Lung (tissue), 12 donors: Measurements from ENCODE around the gene CCN2. TPM values are rescaled to one million over a fixed set of nuclear protein-coding genes. Genes with fewer than 3 reads are reported as not detected.

Experiments used
- ATAC-seq: fragments of 200-7000 bp; cut with Tn5 transposase; one replicate; pipeline ENCODE4 v1.9.1; 2020; ENCODE audit warnings: moderate number of reproducible peaks; ENCODE audit not compliant: insufficient read depth, low FRiP score
- DNase-seq, 3 donors: peaks; one replicate each; pipeline ENCODE4 v3.0.0-alpha.2; 2013 to 2017
- H3K27ac ChIP-seq, 2 donors: one replicate each; pipeline ENCODE4 v1.5.1; 2013; ENCODE audit warnings: mild to moderate bottlenecking in 2 of 2, moderate library complexity in 2 of 2, control low read depth in 1 of 2, inconsistent platforms in 1 of 2, low read depth in 1 of 2, low read length in 1 of 2
- H3K27me3 ChIP-seq, 3 donors: one replicate each; pipeline ENCODE4 v1.5.1; 2013; ENCODE audit warnings: low read length in 2 of 3; ENCODE audit not compliant: control insufficient read depth in 3 of 3, insufficient read depth in 3 of 3
- H3K36me3 ChIP-seq, 4 donors: one replicate each; pipeline ENCODE4 v1.5.1; 2013; ENCODE audit warnings: low read length in 4 of 4, mild to moderate bottlenecking in 1 of 4, moderate library complexity in 1 of 4; ENCODE audit not compliant: control insufficient read depth in 4 of 4, insufficient read depth in 4 of 4
- H3K4me1 ChIP-seq, 5 donors: one replicate each; pipeline ENCODE4 v1.5.1; 2013; ENCODE audit warnings: low read length in 5 of 5, mild to moderate bottlenecking in 2 of 5, moderate library complexity in 1 of 5; ENCODE audit not compliant: control insufficient read depth in 5 of 5, insufficient read depth in 5 of 5
- H3K4me3 ChIP-seq: one replicate; pipeline ENCODE4 v1.5.1; 2013; ENCODE audit warnings: mild to moderate bottlenecking, control low read depth, moderate library complexity
- H3K9ac ChIP-seq, 2 donors: one replicate each; pipeline ENCODE4 v1.5.1; 2013; ENCODE audit warnings: low read length in 2 of 2, control low read depth in 1 of 2; ENCODE audit not compliant: insufficient read depth in 1 of 2
- H3K9me3 ChIP-seq, 4 donors: one replicate each; pipeline ENCODE4 v1.5.1; 2013; ENCODE audit warnings: low read length in 3 of 4, mild to moderate bottlenecking in 1 of 4, moderate library complexity in 1 of 4; ENCODE audit not compliant: control insufficient read depth in 4 of 4, insufficient read depth in 3 of 4
- CTCF ChIP-seq: IDR thresholded peaks from 2 replicates; pipeline ENCODE4 v1.5.1; 2012; ENCODE audit warnings: mild to moderate bottlenecking; ENCODE audit errors: control extremely low read depth, extremely low read depth
- WGBS, 2 donors: extraction: QIAGEN DNeasy Blood & Tissue Kit; methylation state at CpG; one replicate each; pipeline ENCODE4 v1.1.7; 2013; 5-methylcytosine and 5-hydroxymethylcytosine counted together
- polyA plus RNA-seq, 2 donors: library from polyadenylated mRNA; stranded (reverse); fragments of 200-250 nt; gene quantifications; one replicate each; pipeline ENCODE4 v1.2.1, GENCODE V29; 2013
- total RNA-seq, 2 donors: library from RNA; depleted of rRNA in 1 of 2; stranded (reverse); fragments of >200 nt in 1 of 2; gene quantifications; one replicate each; pipeline ENCODE4 v1.2.1, GENCODE V29; 2014 to 2021
- donor health status: control.
- donor health status: control.
- donor health status: Bipolar disorder and iron deficiency.
- donor health status: healthy.
- donor health status: DM: yes; HTN: yes; CAD: no.

CCN2 gene
- total and polyA plus RNA-seq, 4 donors, result 33.9 to 159 (median 114) TPM

DNA sequence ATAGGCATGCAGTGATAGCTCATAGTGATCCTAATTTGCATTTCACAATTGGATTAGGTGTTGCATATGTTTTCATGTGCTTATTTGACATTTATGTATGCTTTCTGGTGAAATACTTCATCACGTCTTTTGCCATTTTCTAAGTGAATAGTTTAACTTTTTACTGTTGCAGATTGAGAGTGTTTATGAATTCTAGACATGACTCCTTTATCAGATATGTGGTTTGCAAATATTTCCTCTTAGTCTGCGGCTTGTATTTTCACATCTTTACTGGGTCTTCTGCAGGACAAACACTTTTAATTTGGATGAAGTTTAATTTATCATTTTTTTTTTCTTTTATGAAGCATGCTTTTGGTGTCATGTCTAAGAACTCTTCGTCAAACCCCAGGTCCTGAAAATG is 39.2 kb downstream of the CCN2 start:
- no peaks in the 10 kb centered on the region for H3K4me1 ChIP-seq
- no peak overlapping the region for H3K9ac ChIP-seq
- H3K9me3 ChIP-seq, result peaks cover 0 to 3% (median 0%) of the 10 kb centered on the region in 4 donors
- H3K27me3 ChIP-seq, result peaks cover 0 to 7% (median 0%) of the 10 kb centered on the region in 3 donors
- TF ChIP-seq CTCF, result no peak
- ATAC-seq (no peak), DNase-seq (no peak)
- no peak overlapping the region for H3K27ac ChIP-seq
- no peak overlapping the region for H3K4me3 ChIP-seq
- no peaks in the 10 kb centered on the region for H3K36me3 ChIP-seq
- WGBS, 2 donors, result 39 to 44% methylated on average over 3 of the region's 3 CpGs

DNA sequence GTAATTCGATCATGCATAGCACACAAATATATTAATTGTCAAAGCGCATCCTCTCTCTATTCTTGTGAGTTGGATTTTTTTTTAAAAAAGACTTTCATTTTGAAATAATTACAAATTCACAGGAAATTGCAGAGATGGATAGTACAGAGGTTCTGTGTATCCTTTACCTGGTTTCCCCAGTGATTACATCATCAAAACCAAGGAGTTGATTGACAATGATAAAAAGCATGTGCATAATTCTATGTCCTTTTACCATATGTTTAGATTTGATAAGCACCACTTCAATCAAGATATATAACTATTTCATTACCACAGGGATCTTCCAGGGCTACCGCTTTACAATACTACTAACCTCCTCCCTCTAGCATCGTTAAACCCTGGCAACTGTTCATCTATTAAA is 40.2 kb downstream of the CCN2 start:
- no peak overlapping the region for H3K4me3 ChIP-seq
- H3K9me3 ChIP-seq, result peaks cover 0 to 2% (median 0%) of the 10 kb centered on the region in 4 donors
- WGBS, 2 donors, result 72 to 88% methylated on average over 4 of the region's 4 CpGs
- no peak for DNase-seq
- no peak for TF ChIP-seq CTCF
- peaks cover 0 to 7% (median 0%) of the 10 kb centered on the region in 3 donors for H3K27me3 ChIP-seq
- H3K27ac ChIP-seq, result no peak overlapping the region
- no peaks in the 10 kb centered on the region for H3K4me1 ChIP-seq
- no peak overlapping the region for H3K9ac ChIP-seq
- no peaks in the 10 kb centered on the region for H3K36me3 ChIP-seq
- ATAC-seq, result no peak

DNA sequence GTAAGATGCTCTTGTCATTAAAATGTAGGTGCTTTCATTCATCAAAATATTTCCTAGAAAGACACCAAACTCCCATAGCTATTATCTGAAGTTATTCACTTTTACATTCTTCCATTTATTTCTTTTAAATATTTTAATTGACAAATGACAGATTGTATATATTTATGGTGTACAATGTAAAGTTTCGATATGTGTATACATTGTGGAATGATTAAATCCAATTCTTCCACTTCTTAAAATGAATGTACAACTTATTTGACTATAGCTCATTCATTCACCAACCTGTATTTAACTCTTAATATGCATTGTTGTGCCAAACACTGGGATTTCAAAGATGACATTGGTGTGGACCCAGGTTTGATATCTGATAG is 41.0 kb downstream of the CCN2 start:
- Histone ChIP-seq H3K4me3 (no peak overlapping the region), H3K9ac (no peak overlapping the region), H3K27me3 (peaks cover 0 to 7% (median 0%) of the 10 kb centered on the region in 3 donors), H3K27ac (no peak overlapping the region), H3K9me3 (no peaks in the 10 kb centered on the region), H3K36me3 (no peaks in the 10 kb centered on the region), H3K4me1 (no peaks in the 10 kb centered on the region)
- no peak for TF ChIP-seq CTCF
- DNase-seq, result no peak
- no peak for ATAC-seq
- WGBS, 2 donors, result 88 to 98% methylated on average over 1 of the region's 1 CpG
